HCT116 (cell line): ENCODE data around the gene SLC13A4. TPM values are rescaled to one million over a fixed set of nuclear protein-coding genes. Genes with fewer than 3 reads are reported as not detected.

Experiments
- ATAC-seq: fragments of 200-7000 bp; cut with Tn5 transposase; 2 replicates; pipeline ENCODE4 v1.9.1; 2020; ENCODE audit warnings: mild to moderate bottlenecking, moderate library complexity
- BruUV-seq: library from RNA; stranded (reverse); fragments of 400-500 nt; replicated peaks from 2 replicates; lab custom pipeline; 2021; lab: Mats Ljungman, UMichigan
- CTCF ChIA-PET: fragments of 300-600 bp; sonication (Branson Sonifier 250); formaldehyde crosslinking; loops from one replicate; lab custom pipeline; 2021; ENCODE audit warnings: antibody characterized with exemption; lab: Charles Lee
- POLR2A ChIA-PET: fragments of 300-600, 350-600 bp; sonication (Branson Sonifier 250); formaldehyde crosslinking; loops from one replicate; lab custom pipeline; 2021; ENCODE audit warnings: antibody characterized with exemption; lab: Charles Lee
- RAD21 ChIA-PET, 2 experiments: fragments of 300-600 bp; sonication (Branson Sonifier 250); formaldehyde crosslinking; loops; one replicate each; lab custom pipeline; 2023; ENCODE audit warnings: low total read pairs in 2 of 2; ENCODE audit not compliant: uncharacterized antibody in 2 of 2, unreplicated experiment in 2 of 2, low non-redundant PET in 1 of 2; lab: Charles Lee
- DNase-seq: peaks from one replicate; pipeline ENCODE4 v3.0.0-alpha.2; 2010; ENCODE audit warnings: low read depth, low spot score
- H2AFZ ChIP-seq: fragments of 200-600 bp; shearing (Covaris generic), sonication (generic); 2 replicates; pipeline ENCODE4 v1.6.1; 2017; ENCODE audit warnings: low read depth, mixed run types, mixed read lengths, antibody characterized with exemption, low read length; ENCODE audit not compliant: poor library complexity, severe bottlenecking
- H3K27ac ChIP-seq: 2 replicates; pipeline ENCODE4 v1.5.1; 2012; ENCODE audit warnings: low read depth, low read length
- H3K27me3 ChIP-seq: fragments of 200-600 bp; sonication (generic); 2 replicates; pipeline ENCODE4 v1.6.1; 2016; ENCODE audit warnings: mixed run types, low read length, mixed read lengths; ENCODE audit not compliant: insufficient read depth
- H3K36me3 ChIP-seq, 2 experiments: fragments of 200-500 bp in 1 of 2; fragments of 200-600 bp in 1 of 2; sonication (Bioruptor generic) in 1 of 2; sonication (generic) in 1 of 2; 2 replicates each; pipeline versions ENCODE4 v1.5.1 to v1.6.1; 2014 to 2016; ENCODE audit warnings: low read length in 2 of 2, inconsistent platforms in 1 of 2, mixed read lengths in 1 of 2, mixed run types in 1 of 2; ENCODE audit not compliant: insufficient read depth in 2 of 2, control insufficient read depth in 1 of 2
- H3K4me1 ChIP-seq, 2 experiments: fragments of 200-600 bp in 1 of 2; sonication (generic) in 1 of 2; 2 replicates each; pipeline versions ENCODE4 v1.5.1 to v1.6.1; 2012 to 2017; ENCODE audit warnings: low read length in 2 of 2, inconsistent platforms in 1 of 2, mild to moderate bottlenecking in 1 of 2, mixed read lengths in 1 of 2, mixed run types in 1 of 2, moderate library complexity in 1 of 2; ENCODE audit not compliant: insufficient read depth in 2 of 2, control insufficient read depth in 1 of 2
- H3K4me2 ChIP-seq: fragments of 200-600 bp; sonication (generic); 2 replicates; pipeline ENCODE4 v1.6.1; 2017; ENCODE audit warnings: mixed run types, low read length, mixed read lengths
- H3K4me3 ChIP-seq, 2 experiments: fragments of 200-600 bp in 1 of 2; sonication (generic) in 1 of 2; replicated peaks in 1 of 2; 2 replicates each; pipeline ENCODE4 v1.5.1; 2011 to 2016; ENCODE audit warnings: low read length in 2 of 2, control low read depth in 1 of 2, low read depth in 1 of 2, mild to moderate bottlenecking in 1 of 2, mixed read lengths in 1 of 2, mixed run types in 1 of 2
- H3K79me2 ChIP-seq: fragments of 200-600 bp; sonication (generic); 2 replicates; pipeline ENCODE4 v1.6.1; 2017; ENCODE audit warnings: mild to moderate bottlenecking, mixed run types, low read length, moderate library complexity, mixed read lengths; ENCODE audit not compliant: insufficient read depth
- H3K9ac ChIP-seq: fragments of 200-600 bp; sonication (generic); 2 replicates; pipeline ENCODE4 v1.6.1; 2016; ENCODE audit warnings: low read length, mixed read lengths
- H3K9me2 ChIP-seq: fragments of 200-600 bp; sonication (generic), shearing (Covaris generic); 2 replicates; pipeline ENCODE4 v1.6.1; 2017; ENCODE audit warnings: mixed run types, mild to moderate bottlenecking, moderate library complexity; ENCODE audit not compliant: insufficient read depth
- H3K9me3 ChIP-seq, 2 experiments: fragments of 200-500 bp in 1 of 2; fragments of 200-600 bp in 1 of 2; sonication (Bioruptor generic) in 1 of 2; sonication (generic) in 1 of 2; 2 replicates each; pipeline ENCODE4 v1.6.1; 2014 to 2017; ENCODE audit warnings: low read length in 2 of 2, mixed read lengths in 2 of 2, inconsistent platforms in 1 of 2, low read depth in 1 of 2, mild to moderate bottlenecking in 1 of 2, mixed run types in 1 of 2, moderate library complexity in 1 of 2; ENCODE audit not compliant: control insufficient read depth in 1 of 2, insufficient read depth in 1 of 2
- H4K20me1 ChIP-seq: fragments of 200-600 bp; sonication (generic), shearing (Covaris generic); 2 replicates; pipeline ENCODE4 v1.6.1; 2017; ENCODE audit warnings: mixed run types, mild to moderate bottlenecking, moderate library complexity; ENCODE audit not compliant: insufficient read depth
- CEBPB ChIP-seq: IDR thresholded peaks from 2 replicates; pipeline ENCODE4 v1.6.1; 2012; ENCODE audit warnings: low read depth
- EGR1 ChIP-seq: IDR thresholded peaks from 2 replicates; pipeline ENCODE4 v1.6.1; 2012; ENCODE audit warnings: low read depth
- FOSL1 ChIP-seq: IDR thresholded peaks from 2 replicates; pipeline ENCODE4 v1.6.1; 2012; ENCODE audit warnings: low read depth
- POLR2AphosphoS5 ChIP-seq: IDR thresholded peaks from 2 replicates; pipeline ENCODE4 v1.6.1; 2011; ENCODE audit warnings: mild to moderate bottlenecking, low read depth, low read length, moderate library complexity
- RAD21 ChIP-seq: IDR thresholded peaks from 2 replicates; pipeline ENCODE4 v1.6.1; 2012; ENCODE audit warnings: low read depth, mild to moderate bottlenecking
- SP1 ChIP-seq: IDR thresholded peaks from 2 replicates; pipeline ENCODE4 v1.6.1; 2012; ENCODE audit warnings: low read depth
- ZFX ChIP-seq: fragments of 450-650 bp; IDR thresholded peaks from 2 replicates; pipeline ENCODE4 v1.6.1; 2017
- intact Hi-C: fragments of 100-400 bp; cut with micrococcal nuclease; formaldehyde crosslinking; loops from 2 replicates; pipeline ENCODE4 v1.10.0; 2022
- total RNA-seq: library from RNA; stranded (reverse); gene quantifications from one replicate; pipeline ENCODE4 v1.2.1, GENCODE V29; 2021; ENCODE audit not compliant: unreplicated experiment
- TF ChIP-seq, protein P1 (sequence below), 3 experiments: fragments of 200-600 bp in 1 of 3; sonication (generic) in 1 of 3; IDR thresholded peaks in 2 of 3; conservative IDR thresholded peaks in 1 of 3; 2 replicates each; pipeline ENCODE4 v1.5.1; 2012 to 2017; ENCODE audit warnings: low read depth in 2 of 3, low read length in 2 of 3, antibody characterized with exemption in 1 of 3, borderline replicate concordance in 1 of 3, control low read depth in 1 of 3, mild to moderate bottlenecking in 1 of 3, mixed read lengths in 1 of 3, mixed run types in 1 of 3, moderate library complexity in 1 of 3; ENCODE audit not compliant: insufficient read depth in 1 of 3
- TF ChIP-seq, protein P2 (sequence below): IDR thresholded peaks from 2 replicates; pipeline ENCODE4 v1.6.1; 2012; ENCODE audit warnings: low read depth

SLC13A4 gene
- total RNA-seq, 1 experiment from 2014 or later = 0.30 TPM

DNA sequence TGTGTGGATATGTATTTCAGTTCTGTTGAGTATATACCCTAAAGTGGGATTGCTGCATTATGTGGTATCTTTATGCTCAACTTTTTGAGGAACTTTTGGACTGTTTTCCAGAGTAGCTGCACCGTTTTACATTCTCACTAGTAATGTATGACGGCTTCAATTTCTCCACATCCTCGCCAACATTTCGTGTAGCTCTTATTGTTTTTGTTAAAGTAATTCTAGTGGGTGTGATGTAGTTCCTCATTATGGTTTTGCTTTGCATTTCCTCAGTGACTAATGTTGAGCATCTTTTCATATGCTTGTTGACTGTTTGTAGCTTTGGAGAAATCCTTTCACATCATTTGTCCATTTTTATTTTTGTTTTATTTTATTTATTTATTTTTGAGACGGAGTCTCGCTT is 61.1 kb downstream of the SLC13A4 start (continued):
- TF ChIP-seq, protein P1, sequence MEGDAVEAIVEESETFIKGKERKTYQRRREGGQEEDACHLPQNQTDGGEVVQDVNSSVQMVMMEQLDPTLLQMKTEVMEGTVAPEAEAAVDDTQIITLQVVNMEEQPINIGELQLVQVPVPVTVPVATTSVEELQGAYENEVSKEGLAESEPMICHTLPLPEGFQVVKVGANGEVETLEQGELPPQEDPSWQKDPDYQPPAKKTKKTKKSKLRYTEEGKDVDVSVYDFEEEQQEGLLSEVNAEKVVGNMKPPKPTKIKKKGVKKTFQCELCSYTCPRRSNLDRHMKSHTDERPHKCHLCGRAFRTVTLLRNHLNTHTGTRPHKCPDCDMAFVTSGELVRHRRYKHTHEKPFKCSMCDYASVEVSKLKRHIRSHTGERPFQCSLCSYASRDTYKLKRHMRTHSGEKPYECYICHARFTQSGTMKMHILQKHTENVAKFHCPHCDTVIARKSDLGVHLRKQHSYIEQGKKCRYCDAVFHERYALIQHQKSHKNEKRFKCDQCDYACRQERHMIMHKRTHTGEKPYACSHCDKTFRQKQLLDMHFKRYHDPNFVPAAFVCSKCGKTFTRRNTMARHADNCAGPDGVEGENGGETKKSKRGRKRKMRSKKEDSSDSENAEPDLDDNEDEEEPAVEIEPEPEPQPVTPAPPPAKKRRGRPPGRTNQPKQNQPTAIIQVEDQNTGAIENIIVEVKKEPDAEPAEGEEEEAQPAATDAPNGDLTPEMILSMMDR (IDR thresholded peaks at IDR 0.05 in 2 of 3, conservative IDR thresholded peaks at IDR 0.05 in 1 of 3; ENCODE audit: borderline replicate concordance in 1 of 3, insufficient read depth in 1 of 3, low read depth in 2 of 3, low read length in 2 of 3) = no peak
- no peak for TF ChIP-seq POLR2AphosphoS5

DNA sequence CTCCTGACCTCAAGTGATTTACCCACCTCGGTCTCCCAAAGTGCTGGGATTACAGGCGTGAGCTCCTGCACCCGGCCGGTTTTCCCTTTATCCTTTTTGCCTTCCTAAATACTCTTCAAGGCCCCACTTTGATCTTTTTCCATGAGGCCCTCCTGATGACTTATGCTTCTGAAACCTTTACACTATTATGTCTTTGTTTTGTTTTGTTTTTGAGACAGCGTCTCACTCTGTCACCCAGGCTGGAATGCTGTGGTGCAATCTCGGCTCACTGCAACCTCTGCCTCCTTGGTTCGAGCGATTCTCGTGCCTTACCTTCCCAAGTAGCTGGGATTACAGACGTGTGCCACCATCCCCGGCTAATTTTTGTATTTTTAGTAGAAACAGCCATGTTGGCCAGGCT is 61.8 kb downstream of the SLC13A4 start:
- Histone ChIP-seq H3K79me2 (peaks cover 86% of the 10 kb centered on the region), H3K36me3 (no peaks in the 10 kb centered on the region), H3K4me2 (no peak overlapping the region), H3K9ac (no peak overlapping the region), H2AFZ (no peak overlapping the region), H3K4me3 (no peak overlapping the region), H3K9me2 (no peaks in the 10 kb centered on the region), H3K9me3 (no peaks in the 10 kb centered on the region), H3K27me3 (no peaks in the 10 kb centered on the region), H3K4me1 (peaks cover 3 to 21% of the 10 kb centered on the region in 2 experiments; a peak in 1 of 4 replicates), H4K20me1 (no peaks in the 10 kb centered on the region), H3K27ac (no peak overlapping the region)
- intact Hi-C loops = loop anchor here (5.0 kb wide), 1 partner anchor 1954 kb away; no protein-coding TSS in a partner anchor
- no TSS peak for BruUV-seq
- ATAC-seq (no peak), DNase-seq (no peak)
- ChIA-PET POLR2A (no interaction called here), CTCF (no interaction called here), RAD21 (no interaction called here)
- TF ChIP-seq EGR1 = no peak
- TF ChIP-seq, protein P2, sequence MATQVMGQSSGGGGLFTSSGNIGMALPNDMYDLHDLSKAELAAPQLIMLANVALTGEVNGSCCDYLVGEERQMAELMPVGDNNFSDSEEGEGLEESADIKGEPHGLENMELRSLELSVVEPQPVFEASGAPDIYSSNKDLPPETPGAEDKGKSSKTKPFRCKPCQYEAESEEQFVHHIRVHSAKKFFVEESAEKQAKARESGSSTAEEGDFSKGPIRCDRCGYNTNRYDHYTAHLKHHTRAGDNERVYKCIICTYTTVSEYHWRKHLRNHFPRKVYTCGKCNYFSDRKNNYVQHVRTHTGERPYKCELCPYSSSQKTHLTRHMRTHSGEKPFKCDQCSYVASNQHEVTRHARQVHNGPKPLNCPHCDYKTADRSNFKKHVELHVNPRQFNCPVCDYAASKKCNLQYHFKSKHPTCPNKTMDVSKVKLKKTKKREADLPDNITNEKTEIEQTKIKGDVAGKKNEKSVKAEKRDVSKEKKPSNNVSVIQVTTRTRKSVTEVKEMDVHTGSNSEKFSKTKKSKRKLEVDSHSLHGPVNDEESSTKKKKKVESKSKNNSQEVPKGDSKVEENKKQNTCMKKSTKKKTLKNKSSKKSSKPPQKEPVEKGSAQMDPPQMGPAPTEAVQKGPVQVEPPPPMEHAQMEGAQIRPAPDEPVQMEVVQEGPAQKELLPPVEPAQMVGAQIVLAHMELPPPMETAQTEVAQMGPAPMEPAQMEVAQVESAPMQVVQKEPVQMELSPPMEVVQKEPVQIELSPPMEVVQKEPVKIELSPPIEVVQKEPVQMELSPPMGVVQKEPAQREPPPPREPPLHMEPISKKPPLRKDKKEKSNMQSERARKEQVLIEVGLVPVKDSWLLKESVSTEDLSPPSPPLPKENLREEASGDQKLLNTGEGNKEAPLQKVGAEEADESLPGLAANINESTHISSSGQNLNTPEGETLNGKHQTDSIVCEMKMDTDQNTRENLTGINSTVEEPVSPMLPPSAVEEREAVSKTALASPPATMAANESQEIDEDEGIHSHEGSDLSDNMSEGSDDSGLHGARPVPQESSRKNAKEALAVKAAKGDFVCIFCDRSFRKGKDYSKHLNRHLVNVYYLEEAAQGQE = no peak
- TF ChIP-seq SP1 = no peak
- TF ChIP-seq RAD21 = no peak
- no peak for TF ChIP-seq CEBPB
- no peak for TF ChIP-seq FOSL1
- no peak for TF ChIP-seq ZFX
- TF ChIP-seq POLR2AphosphoS5 = no peak
